OCI-LY3 (cell line): ENCODE results near the gene HID1.
"Not testable (repeated sequence)": the region's sequence is repeated elsewhere in the genome, so short reads cannot be mapped to it uniquely, and the experiment has no call there.

ENCODE experiments used
- H2AFZ ChIP-seq: fragments of 200-600, 300-600 bp; shearing (Covaris generic); 2 replicates; pipeline ENCODE4 v1.6.0; 2014; ENCODE audit warnings: antibody characterized with exemption, low read depth, low read length
- H3K27ac ChIP-seq: fragments of 200-600, 300-600 bp; sonication (generic); 2 replicates; pipeline ENCODE4 v1.5.1; 2014; ENCODE audit warnings: mild to moderate bottlenecking, low read length, moderate library complexity, mixed read lengths
- H3K27me3 ChIP-seq: fragments of 200-600, 300-600 bp; sonication (generic); 2 replicates; pipeline ENCODE4 v1.6.1; 2014; ENCODE audit warnings: low read depth, low read length, mixed read lengths
- H3K36me3 ChIP-seq: fragments of 200-600, 300-600 bp; sonication (generic); replicated peaks from 2 replicates; pipeline ENCODE3; 2014; ENCODE audit warnings: low read depth, low read length, mixed read lengths
- H3K4me1 ChIP-seq: fragments of 300-600, 200-600 bp; sonication (generic); 2 replicates; pipeline ENCODE4 v1.6.1; 2014; ENCODE audit warnings: low read length, mixed read lengths
- H3K4me2 ChIP-seq: fragments of 200-600, 300-600 bp; sonication (generic); 2 replicates; pipeline ENCODE4 v1.6.1; 2014; ENCODE audit warnings: low read length, mixed read lengths
- H3K4me3 ChIP-seq: fragments of 300-600, 200-600 bp; sonication (generic); 2 replicates; pipeline ENCODE4 v1.5.1; 2014; ENCODE audit warnings: antibody characterized with exemption, mild to moderate bottlenecking, low read length, moderate library complexity
- H3K79me2 ChIP-seq: fragments of 300-600, 200-600 bp; shearing (Covaris generic); 2 replicates; pipeline ENCODE4 v1.6.1; 2014; ENCODE audit warnings: mild to moderate bottlenecking, low read length, mixed read lengths
- H3K9ac ChIP-seq: fragments of 300-600, 200-600 bp; shearing (Covaris generic); 2 replicates; pipeline ENCODE4 v1.6.0; 2014; ENCODE audit warnings: mild to moderate bottlenecking, low read length, moderate library complexity
- H3K9me3 ChIP-seq: fragments of 200-600, 300-600 bp; shearing (Covaris generic); 2 replicates; pipeline ENCODE4 v1.6.1; 2014; ENCODE audit warnings: low read length, mixed read lengths; ENCODE audit not compliant: insufficient read depth
- H4K20me1 ChIP-seq: fragments of 200-600, 300-600 bp; sonication (generic); 2 replicates; pipeline ENCODE4 v1.6.1; 2016; ENCODE audit warnings: low read length, mixed read lengths; ENCODE audit not compliant: insufficient read depth
- EZH2phosphoT487 ChIP-seq: fragments of 200-600 bp; shearing (Covaris generic); IDR thresholded peaks from 2 replicates; pipeline ENCODE4 v1.6.1; 2018; ENCODE audit warnings: antibody characterized with exemption, mixed run types, low read depth
- TF ChIP-seq, protein P1 (sequence below): fragments of 200-600, 300-600 bp; sonication (generic); IDR thresholded peaks from 2 replicates; pipeline ENCODE4 v1.5.1; 2014; ENCODE audit warnings: antibody characterized with exemption, low read length, low read depth

HID1 gene

DNA sequence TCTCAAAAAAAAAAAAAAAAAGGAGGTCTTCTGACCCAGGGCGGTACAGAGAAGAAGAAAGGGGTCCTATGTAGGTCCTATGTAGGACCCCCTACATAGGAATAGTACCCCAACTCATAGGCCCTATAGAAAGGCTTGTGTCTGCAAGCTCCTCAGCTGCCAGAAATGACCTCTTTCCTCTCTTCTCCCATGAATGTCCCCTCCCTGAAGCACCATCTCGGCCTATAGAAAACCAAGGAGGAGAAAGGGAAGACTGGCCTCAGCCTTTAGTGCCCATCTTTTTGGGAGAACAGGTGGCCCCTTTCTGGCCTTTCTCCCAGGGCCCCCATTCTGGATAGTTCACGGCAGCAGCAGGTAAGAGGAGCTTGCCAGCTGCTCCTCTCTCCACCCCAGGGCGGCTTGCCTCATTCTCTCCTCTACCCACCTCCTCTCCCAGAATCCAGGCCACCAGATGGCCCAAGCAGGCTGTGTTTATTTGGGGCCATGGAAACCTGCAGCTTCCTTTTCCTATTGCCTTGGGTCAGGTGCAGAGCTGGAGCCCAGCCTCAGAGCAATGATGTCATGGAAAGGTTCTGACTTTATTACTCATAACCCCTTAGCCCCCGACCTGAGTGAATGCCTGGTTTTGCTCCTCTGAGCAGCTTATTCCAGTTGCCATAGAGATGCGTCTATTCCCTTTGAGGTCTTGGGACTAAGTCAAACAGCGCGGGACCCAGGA, 38.3 kb upstream of the HID1 start:
- Histone ChIP-seq H4K20me1 (no peaks in the 10 kb centered on the region), H3K4me3 (no peak overlapping the region), H2AFZ (no peak overlapping the region), H3K9ac (no peak overlapping the region), H3K27me3 (no peaks in the 10 kb centered on the region), H3K36me3 (no peaks in the 10 kb centered on the region), H3K9me3 (no peaks in the 10 kb centered on the region), H3K79me2 (peaks cover 26% of the 10 kb centered on the region), H3K4me1 (peaks cover 14% of the 10 kb centered on the region), H3K27ac (no peak overlapping the region), H3K4me2 (no peak overlapping the region)
- no peak for TF ChIP-seq EZH2phosphoT487
- TF ChIP-seq, protein P1, sequence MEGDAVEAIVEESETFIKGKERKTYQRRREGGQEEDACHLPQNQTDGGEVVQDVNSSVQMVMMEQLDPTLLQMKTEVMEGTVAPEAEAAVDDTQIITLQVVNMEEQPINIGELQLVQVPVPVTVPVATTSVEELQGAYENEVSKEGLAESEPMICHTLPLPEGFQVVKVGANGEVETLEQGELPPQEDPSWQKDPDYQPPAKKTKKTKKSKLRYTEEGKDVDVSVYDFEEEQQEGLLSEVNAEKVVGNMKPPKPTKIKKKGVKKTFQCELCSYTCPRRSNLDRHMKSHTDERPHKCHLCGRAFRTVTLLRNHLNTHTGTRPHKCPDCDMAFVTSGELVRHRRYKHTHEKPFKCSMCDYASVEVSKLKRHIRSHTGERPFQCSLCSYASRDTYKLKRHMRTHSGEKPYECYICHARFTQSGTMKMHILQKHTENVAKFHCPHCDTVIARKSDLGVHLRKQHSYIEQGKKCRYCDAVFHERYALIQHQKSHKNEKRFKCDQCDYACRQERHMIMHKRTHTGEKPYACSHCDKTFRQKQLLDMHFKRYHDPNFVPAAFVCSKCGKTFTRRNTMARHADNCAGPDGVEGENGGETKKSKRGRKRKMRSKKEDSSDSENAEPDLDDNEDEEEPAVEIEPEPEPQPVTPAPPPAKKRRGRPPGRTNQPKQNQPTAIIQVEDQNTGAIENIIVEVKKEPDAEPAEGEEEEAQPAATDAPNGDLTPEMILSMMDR, result no peak

GRCh38 chr17:75009139-75009724, 36.7 kb upstream of the HID1 start:
- no peaks in the 10 kb centered on the region for H3K9me3 ChIP-seq
- no peak overlapping the region for H3K4me3 ChIP-seq
- H3K36me3 ChIP-seq, result no peaks in the 10 kb centered on the region
- H3K79me2 ChIP-seq, result peaks cover 14% of the 10 kb centered on the region
- H3K27me3 ChIP-seq, result no peaks in the 10 kb centered on the region
- H2AFZ ChIP-seq, result no peak overlapping the region
- no peak overlapping the region for H3K27ac ChIP-seq
- H4K20me1 ChIP-seq, result no peaks in the 10 kb centered on the region
- no peak overlapping the region for H3K9ac ChIP-seq
- no peak overlapping the region for H3K4me2 ChIP-seq
- H3K4me1 ChIP-seq, result peaks cover 14% of the 10 kb centered on the region
- TF ChIP-seq, protein P1, result no peak
- no peak for TF ChIP-seq EZH2phosphoT487

DNA sequence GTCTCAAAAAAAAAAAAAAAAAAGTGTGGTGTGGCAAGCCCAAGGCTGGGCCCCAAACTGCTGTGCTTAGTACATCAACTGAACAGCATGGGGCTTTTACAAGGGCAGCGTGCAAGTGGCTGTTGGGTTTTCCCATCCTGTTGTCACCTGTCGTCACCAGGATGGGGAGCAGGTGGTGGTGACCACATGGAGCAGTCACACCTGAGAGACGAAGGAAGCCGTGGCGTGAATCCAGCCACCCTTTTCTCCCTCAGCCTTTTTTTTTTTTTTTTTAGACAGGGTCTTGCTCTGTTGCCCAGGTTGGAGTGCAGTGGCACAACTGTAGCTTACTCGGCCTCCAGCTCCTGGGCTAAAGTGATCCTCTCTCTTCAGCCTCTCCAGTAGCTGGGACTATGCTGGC, 35.8 kb upstream of the HID1 start:
- Histone ChIP-seq H3K4me1 (peaks cover 8% of the 10 kb centered on the region), H2AFZ (no peak overlapping the region), H3K9ac (no peak overlapping the region), H3K36me3 (no peaks in the 10 kb centered on the region), H3K27ac (no peak overlapping the region), H3K9me3 (no peaks in the 10 kb centered on the region), H3K4me3 (no peak overlapping the region), H3K27me3 (no peaks in the 10 kb centered on the region), H3K79me2 (peaks cover 7% of the 10 kb centered on the region), H3K4me2 (no peak overlapping the region), H4K20me1 (no peaks in the 10 kb centered on the region)
- no peak for TF ChIP-seq EZH2phosphoT487

- Histone ChIP-seq H3K27ac (no peak overlapping the region), H3K4me1 (peaks cover under 1% of the 10 kb centered on the region; the same call in 1 of the 2 replicates), H3K4me3 (no peak overlapping the region), H3K79me2 (no peaks in the 10 kb centered on the region), H4K20me1 (no peaks in the 10 kb centered on the region), H3K9ac (no peak overlapping the region), H3K9me3 (no peaks in the 10 kb centered on the region), H3K36me3 (no peaks in the 10 kb centered on the region), H2AFZ (no peak overlapping the region), H3K4me2 (no peak overlapping the region), H3K27me3 (no peaks in the 10 kb centered on the region)
- no peak for TF ChIP-seq EZH2phosphoT487
- TF ChIP-seq, protein P1, result no peak
These were observed 34.1 kb upstream of the HID1 start for GRCh38 chr17:75006653-75007052.

GRCh38 chr17:75006084-75006483, 33.5 kb upstream of the HID1 start:
- not testable (repeated sequence) for H3K36me3 ChIP-seq, H3K27me3 ChIP-seq, H2AFZ ChIP-seq, H3K9ac ChIP-seq, H3K9me3 ChIP-seq, H4K20me1 ChIP-seq, H3K27ac ChIP-seq, H3K4me3 ChIP-seq, H3K4me1 ChIP-seq, H3K79me2 ChIP-seq, H3K4me2 ChIP-seq
